ENCODE results near the gene TNS3. TPM values are rescaled to one million over a fixed set of nuclear protein-coding genes. Genes with fewer than 3 reads are reported as not detected.

The TNS3 gene
- total and polyA plus RNA-seq, 2 donors (not counting 1 experiment from before 2014, with no cell fraction given) = 11.4 to 77.5 TPM

DNA sequence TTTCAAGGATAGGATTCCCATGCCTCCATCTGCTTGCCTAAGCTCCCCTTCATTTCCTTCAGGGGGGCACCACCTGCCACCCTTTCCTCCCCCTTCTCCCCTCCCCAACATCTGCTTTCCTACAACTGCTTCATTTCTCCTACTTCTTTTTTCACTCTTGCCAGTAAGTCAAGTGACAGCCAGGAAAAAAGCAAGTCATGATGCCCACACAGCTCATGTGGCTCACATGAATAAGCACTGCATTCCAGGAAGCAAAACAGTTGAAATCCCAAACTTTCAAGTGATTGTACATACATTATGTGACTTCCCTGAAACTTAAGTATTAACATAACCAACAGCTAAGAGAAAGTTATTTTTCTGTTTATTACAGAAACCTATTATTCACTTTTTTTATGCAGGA lies 78.6 kb downstream of the TNS3 start:
- Histone ChIP-seq H3K9ac (ENCODE audit: low read length) (no peak overlapping the region), H4K20me1 (ENCODE audit: control insufficient read depth, insufficient read depth, low read length, poor library complexity, severe bottlenecking) (no peaks in the 10 kb centered on the region), H3K4me3 (ENCODE audit: control extremely low read depth in 1 of 5, extremely low read depth in 1 of 5, insufficient read depth in 1 of 5, low read depth in 2 of 5, low read length in 4 of 5) (no peak overlapping the region), H3K4me1 (ENCODE audit: control insufficient read depth in 2 of 2, insufficient read depth in 2 of 2, low read length in 2 of 2) (peaks cover 0 to 13% of the 10 kb centered on the region in 2 donors), H2AFZ (ENCODE audit: insufficient read depth, low read depth, low read length, poor library complexity, severe bottlenecking) (no peak overlapping the region), H3K79me2 (ENCODE audit: control insufficient read depth, insufficient read depth, low read length) (no peaks in the 10 kb centered on the region), H3K36me3 (replicated peaks in 1 of 2; ENCODE audit: control extremely low read depth in 1 of 2, control insufficient read depth in 1 of 2, extremely low read depth in 1 of 2, insufficient read depth in 2 of 2, low read length in 1 of 2) (peaks cover 0 to 11% of the 10 kb centered on the region in 2 experiments), H3K27me3 (replicated peaks in 1 of 4; ENCODE audit: control extremely low read depth in 1 of 4, control insufficient read depth in 3 of 4, insufficient read depth in 4 of 4, low read length in 3 of 4) (no peaks in the 10 kb centered on the region), H3K9me3 (ENCODE audit: control extremely low read depth in 1 of 3, control insufficient read depth in 2 of 3, insufficient read depth in 1 of 3, low read length in 2 of 3) (no peaks in the 10 kb centered on the region), H3K4me2 (replicated peaks; ENCODE audit: low read depth, low read length, poor library complexity, severe bottlenecking) (no peak overlapping the region), H3K27ac (ENCODE audit: low read length in 2 of 2) (no peak overlapping the region)
- no peak overlapping the region for H3K27ac Mint-ChIP-seq
- H3K4me1 Mint-ChIP-seq = peaks cover 23% of the 10 kb centered on the region
- ATAC-seq (ENCODE audit: low read depth) (no peak), DNase-seq (no peak)
- POLR2A ChIA-PET = no interaction called here
- no peak overlapping the region for H3K4me3 Mint-ChIP-seq
- CTCF ChIA-PET = interaction anchor here (0.6 to 1.6 kb wide), 2 partner anchors 63 to 237 kb away, joined by 3 to 5 read pairs; no protein-coding TSS in a partner anchor
- intact Hi-C loops (cut with micrococcal nuclease) = no loop called here
- TF ChIP-seq, protein P1, sequence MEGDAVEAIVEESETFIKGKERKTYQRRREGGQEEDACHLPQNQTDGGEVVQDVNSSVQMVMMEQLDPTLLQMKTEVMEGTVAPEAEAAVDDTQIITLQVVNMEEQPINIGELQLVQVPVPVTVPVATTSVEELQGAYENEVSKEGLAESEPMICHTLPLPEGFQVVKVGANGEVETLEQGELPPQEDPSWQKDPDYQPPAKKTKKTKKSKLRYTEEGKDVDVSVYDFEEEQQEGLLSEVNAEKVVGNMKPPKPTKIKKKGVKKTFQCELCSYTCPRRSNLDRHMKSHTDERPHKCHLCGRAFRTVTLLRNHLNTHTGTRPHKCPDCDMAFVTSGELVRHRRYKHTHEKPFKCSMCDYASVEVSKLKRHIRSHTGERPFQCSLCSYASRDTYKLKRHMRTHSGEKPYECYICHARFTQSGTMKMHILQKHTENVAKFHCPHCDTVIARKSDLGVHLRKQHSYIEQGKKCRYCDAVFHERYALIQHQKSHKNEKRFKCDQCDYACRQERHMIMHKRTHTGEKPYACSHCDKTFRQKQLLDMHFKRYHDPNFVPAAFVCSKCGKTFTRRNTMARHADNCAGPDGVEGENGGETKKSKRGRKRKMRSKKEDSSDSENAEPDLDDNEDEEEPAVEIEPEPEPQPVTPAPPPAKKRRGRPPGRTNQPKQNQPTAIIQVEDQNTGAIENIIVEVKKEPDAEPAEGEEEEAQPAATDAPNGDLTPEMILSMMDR (IDR thresholded peaks at IDR 0.05) = no peak
- no peak for TF ChIP-seq EZH2 (IDR thresholded peaks at IDR 0.05; ENCODE audit: borderline replicate concordance, insufficient read depth, low read depth, low read length, poor library complexity, severe bottlenecking)
- H3K9me3 Mint-ChIP-seq (ENCODE audit: insufficient read depth) = no peaks in the 10 kb centered on the region
- no peaks in the 10 kb centered on the region for H3K27me3 Mint-ChIP-seq

DNA sequence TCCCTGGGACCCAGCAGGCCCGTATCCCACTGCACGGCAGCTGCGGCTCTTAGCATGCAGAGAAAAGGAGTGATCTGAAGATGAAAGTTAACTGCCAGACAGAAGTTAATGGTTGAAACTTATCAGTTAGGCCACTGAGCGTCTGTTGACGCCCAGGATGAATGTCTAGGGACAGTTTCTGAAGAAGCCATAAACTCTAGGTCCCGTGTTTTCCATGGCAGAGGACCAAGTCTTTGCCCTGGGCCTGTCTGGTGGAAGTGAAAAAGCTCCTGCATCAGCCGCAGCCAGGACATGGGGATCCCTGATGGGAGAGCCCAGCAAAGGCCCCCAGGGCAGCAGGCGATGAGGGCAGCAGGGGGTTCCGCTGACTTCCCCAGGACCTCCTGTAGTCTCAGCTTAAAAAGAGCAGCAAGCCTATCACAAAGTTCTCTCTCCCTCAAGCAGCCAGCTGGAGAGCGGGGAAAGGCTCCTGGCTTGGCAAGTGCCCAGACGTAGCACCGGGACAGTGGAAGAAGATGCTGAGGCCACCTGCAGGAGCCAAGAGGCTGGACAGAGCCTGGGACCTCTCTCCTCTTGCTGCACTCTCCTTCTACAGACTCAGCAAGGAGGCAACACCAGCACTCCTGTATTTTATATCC lies 79.6 kb downstream of the TNS3 start:
- WGBS (ENCODE audit: insufficient coverage) = 92% methylated on average over 12 of the region's 12 CpGs
- H3K4me1 Mint-ChIP-seq = peaks cover 32% of the 10 kb centered on the region
- H3K9ac ChIP-seq (ENCODE audit: low read length) = no peak overlapping the region

More for the DNA sequence above, 79.6 kb downstream of the TNS3 start:
- Histone ChIP-seq H3K9me3 (ENCODE audit: control extremely low read depth in 1 of 3, control insufficient read depth in 2 of 3, insufficient read depth in 1 of 3, low read length in 2 of 3) (no peaks in the 10 kb centered on the region), H2AFZ (ENCODE audit: insufficient read depth, low read depth, low read length, poor library complexity, severe bottlenecking) (no peak overlapping the region), H3K4me3 (ENCODE audit: control extremely low read depth in 1 of 5, extremely low read depth in 1 of 5, insufficient read depth in 1 of 5, low read depth in 2 of 5, low read length in 4 of 5) (no peak overlapping the region), H3K27me3 (replicated peaks in 1 of 4; ENCODE audit: control extremely low read depth in 1 of 4, control insufficient read depth in 3 of 4, insufficient read depth in 4 of 4, low read length in 3 of 4) (no peaks in the 10 kb centered on the region), H3K27ac (ENCODE audit: low read length in 2 of 2) (no peak overlapping the region), H4K20me1 (ENCODE audit: control insufficient read depth, insufficient read depth, low read length, poor library complexity, severe bottlenecking) (no peaks in the 10 kb centered on the region), H3K36me3 (replicated peaks in 1 of 2; ENCODE audit: control extremely low read depth in 1 of 2, control insufficient read depth in 1 of 2, extremely low read depth in 1 of 2, insufficient read depth in 2 of 2, low read length in 1 of 2) (peaks cover 0 to 10% of the 10 kb centered on the region in 2 experiments), H3K4me2 (replicated peaks; ENCODE audit: low read depth, low read length, poor library complexity, severe bottlenecking) (no peak overlapping the region), H3K79me2 (ENCODE audit: control insufficient read depth, insufficient read depth, low read length) (no peaks in the 10 kb centered on the region), H3K4me1 (ENCODE audit: control insufficient read depth in 2 of 2, insufficient read depth in 2 of 2, low read length in 2 of 2) (peaks cover 6 to 22% of the 10 kb centered on the region in 2 donors)
- ATAC-seq (ENCODE audit: low read depth) = no peak
- TF ChIP-seq, protein P1 (IDR thresholded peaks at IDR 0.05) = no peak
- TF ChIP-seq EZH2 (IDR thresholded peaks at IDR 0.05; ENCODE audit: borderline replicate concordance, insufficient read depth, low read depth, low read length, poor library complexity, severe bottlenecking) = no peak
- POLR2A ChIA-PET = interaction anchor here (0.5 kb wide), 1 partner anchor 23 kb away, joined by 3 read pairs; no protein-coding TSS in a partner anchor
- CTCF ChIA-PET = interaction anchor here (1.0 to 1.6 kb wide), 2 partner anchors 21 to 236 kb away, joined by 3 to 5 read pairs; no protein-coding TSS in a partner anchor
- no peak overlapping the region for H3K4me3 Mint-ChIP-seq
- no peaks in the 10 kb centered on the region for H3K9me3 Mint-ChIP-seq (ENCODE audit: insufficient read depth)
- intact Hi-C loops (cut with micrococcal nuclease) = no loop called here
- H3K27me3 Mint-ChIP-seq = no peaks in the 10 kb centered on the region
- no peak overlapping the region for H3K27ac Mint-ChIP-seq
- no peak for DNase-seq

All from B cell (primary cell).